ENCODE measurements around the gene RAD51B.

GRCh38 chr14:67776653-67777322, 42.8 kb upstream of the RAD51B start:
- TF ChIP-seq CTCF (IDR thresholded peaks at IDR 0.05; ENCODE audit: poor library complexity) (no peak), EZH2 (IDR thresholded peaks at IDR 0.05; ENCODE audit: borderline replicate concordance) (no peak), EZH2phosphoT487 (IDR thresholded peaks at IDR 0.05; ENCODE audit: low read depth, severe bottlenecking, unreplicated experiment) (no peak)

All from hepatocyte (in vitro differentiated cells).